A549 (cell line): Measurements from ENCODE around the gene FAM219B.

Experiments used
- CTCF ChIP-seq: fragments of >200 bp; sonication (Bioruptor Twin); formaldehyde crosslinking; IDR thresholded peaks from 3 replicates; pipeline ENCODE4 v1.5.1; 2016
- EP300 ChIP-seq, 2 experiments: fragments of >200 bp; sonication (Bioruptor Twin); formaldehyde crosslinking; IDR thresholded peaks; 2 replicates in 1 of 2; 3 replicates in 1 of 2; pipeline ENCODE4 v1.6.1; 2016 to 2017
- SREBF2 ChIP-seq: fragments of 450-650 bp; IDR thresholded peaks from 2 replicates; pipeline ENCODE4 v1.6.1; 2014; ENCODE audit warnings: mild to moderate bottlenecking, moderate library complexity

GRCh38 chr15:74890665-74890960, 16.0 kb downstream of the FAM219B start:
- TF ChIP-seq SREBF2 (no peak), EP300 (IDR thresholded peaks at IDR 0.05) (no peak), CTCF (no peak)
